ENCODE data around the gene GAREM1. TPM values are rescaled to one million over a fixed set of nuclear protein-coding genes. Genes with fewer than 3 reads are reported as not detected.
"Not testable (repeated sequence)": the region's sequence is repeated elsewhere in the genome, so short reads cannot be mapped to it uniquely, and the experiment has no call there.

GAREM1 gene
- polyA plus RNA-seq, 6 donors from 2014 or later = 0.66 to 1.8 (median 0.77) TPM; not detected in 3

DNA sequence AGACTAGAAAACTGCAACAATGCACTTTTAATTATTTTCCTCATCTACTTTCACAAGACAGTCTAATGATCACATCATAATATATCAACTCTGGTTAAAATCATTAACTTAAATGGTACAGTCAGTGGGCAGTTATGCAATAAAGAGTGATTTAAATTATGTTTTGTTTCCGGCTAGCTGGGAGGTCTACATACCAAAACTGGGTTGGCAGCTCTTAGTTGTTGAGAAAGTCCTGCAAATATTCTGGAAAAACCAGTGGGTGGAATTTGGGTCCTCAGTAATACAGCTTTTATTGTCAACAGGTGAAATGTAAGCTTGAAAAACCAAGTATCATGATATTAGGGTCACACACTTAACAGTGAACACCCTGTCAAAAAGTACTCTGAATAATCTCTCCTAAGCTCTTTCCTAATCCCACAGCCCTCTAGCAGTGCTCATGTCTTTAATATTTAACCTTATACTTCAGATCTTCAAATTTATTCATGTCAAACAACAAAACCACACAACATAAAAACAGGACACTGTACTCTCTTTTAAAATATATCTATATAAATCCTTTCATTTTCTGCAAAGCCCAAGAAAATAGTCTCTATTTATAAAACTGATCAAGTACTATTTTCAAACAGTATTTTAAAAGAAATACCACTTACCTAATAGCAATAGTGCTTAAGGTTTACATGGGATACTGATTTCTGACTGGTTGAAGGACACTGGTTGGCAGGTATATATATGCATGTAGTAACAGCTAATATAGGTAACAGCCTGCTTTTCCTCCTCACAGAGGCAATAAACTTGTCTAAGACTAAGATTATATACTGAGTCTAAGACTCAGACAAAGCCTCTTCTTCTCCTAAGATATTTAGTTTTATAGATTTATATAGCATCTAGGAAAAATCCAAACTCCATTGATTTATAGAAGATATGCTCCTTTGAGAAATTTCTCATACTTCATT, 103.8 kb downstream of the GAREM1 start:
- Mint-ChIP-seq H3K36me3 (no peaks in the 10 kb centered on the region), H3K4me3 (no peak overlapping the region), H3K27me3 (peaks cover 12 to 20% (median 17%) of the 10 kb centered on the region in 3 donors), H3K27ac (no peak overlapping the region), H3K9me3 (no peaks in the 10 kb centered on the region), H3K4me1 (no peaks in the 10 kb centered on the region)
- DNase-seq (no peak), ATAC-seq (ENCODE audit: low read depth in 2 of 2) (no peak)

DNA sequence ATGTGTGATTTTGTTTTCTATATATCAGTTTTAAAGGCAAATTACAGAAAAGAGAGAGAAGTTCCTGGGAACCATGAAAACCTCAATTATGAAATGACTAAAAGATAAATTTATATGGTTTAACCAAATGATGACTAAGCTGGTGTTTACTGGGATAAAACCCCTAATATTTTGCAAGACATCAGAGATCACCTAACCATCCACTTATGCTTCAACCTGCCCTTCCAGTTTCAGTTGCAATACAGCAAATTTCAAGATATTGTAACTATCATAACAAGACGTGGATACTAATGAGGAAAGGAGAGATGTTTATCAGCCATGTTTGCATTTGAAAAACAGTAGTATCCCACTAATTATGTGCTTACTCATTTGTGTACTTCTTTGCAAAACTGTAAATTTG, 108.2 kb downstream of the GAREM1 start:
- DNase-seq = no peak
- Mint-ChIP-seq H3K36me3 (no peaks in the 10 kb centered on the region), H3K9me3 (no peaks in the 10 kb centered on the region), H3K27ac (no peak overlapping the region), H3K4me3 (no peak overlapping the region), H3K4me1 (no peaks in the 10 kb centered on the region), H3K27me3 (peaks cover 0 to 9% (median 4%) of the 10 kb centered on the region in 3 donors)
- ATAC-seq (ENCODE audit: low read depth in 2 of 2) = no peak

DNA sequence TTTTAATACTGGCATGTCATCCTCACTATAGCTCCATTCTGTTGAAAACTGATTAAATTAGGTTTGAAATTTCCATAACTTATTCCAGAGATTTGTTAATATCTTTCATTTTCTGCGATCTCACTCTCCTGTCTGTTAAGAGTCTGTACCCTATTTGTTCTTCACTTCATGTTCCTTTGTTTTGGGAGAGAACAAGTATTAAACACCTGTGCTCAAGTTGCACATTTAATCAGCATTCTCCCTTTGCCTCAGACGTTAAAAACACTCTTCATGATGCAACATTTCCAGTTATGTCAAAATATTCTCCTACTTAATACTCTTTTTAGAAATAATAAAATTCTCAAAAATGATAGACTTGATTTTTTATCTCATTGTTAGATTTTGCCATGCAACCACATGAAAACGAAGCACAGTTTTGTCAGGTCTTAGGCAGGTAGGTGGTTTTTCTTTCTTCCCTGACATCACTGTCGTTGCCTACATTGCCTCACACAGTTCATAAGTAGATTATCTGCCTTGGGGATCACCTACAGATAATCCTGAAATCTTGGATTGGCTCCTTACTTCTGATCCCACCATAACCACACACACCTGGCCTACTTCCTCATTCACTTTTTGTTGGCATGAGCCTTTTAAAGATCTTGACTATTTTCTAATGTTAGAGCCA, 109.9 kb downstream of the GAREM1 start:
- H3K36me3 Mint-ChIP-seq = no peaks in the 10 kb centered on the region
- ATAC-seq (ENCODE audit: low read depth in 2 of 2) (no peak), DNase-seq (no peak)
- no peaks in the 10 kb centered on the region for H3K9me3 Mint-ChIP-seq
- H3K27ac Mint-ChIP-seq = no peak overlapping the region
- H3K27me3 Mint-ChIP-seq = peaks cover 0 to 4% (median 4%) of the 10 kb centered on the region in 3 donors
- H3K4me3 Mint-ChIP-seq = no peak overlapping the region
- H3K4me1 Mint-ChIP-seq = no peaks in the 10 kb centered on the region

DNA sequence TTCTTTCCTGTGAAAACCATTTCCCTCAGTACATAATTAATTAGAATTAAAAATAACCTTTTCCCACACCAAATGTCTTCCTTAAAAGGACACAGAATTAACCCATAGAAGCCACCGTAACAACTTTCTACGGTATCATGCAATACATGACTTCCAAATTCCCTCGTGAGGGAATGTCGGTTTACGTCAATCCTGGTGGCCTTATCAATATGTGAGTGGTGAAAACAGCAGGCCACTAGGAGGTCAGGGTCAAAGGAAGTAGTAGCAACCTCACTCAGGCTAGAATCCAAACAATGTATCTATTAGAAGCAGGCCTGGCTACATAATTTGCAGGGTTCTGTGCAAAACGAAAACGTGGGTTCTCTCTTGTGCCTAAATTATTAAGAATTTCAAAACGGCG, 112.2 kb downstream of the GAREM1 start:
- Mint-ChIP-seq H3K4me1 (no peaks in the 10 kb centered on the region), H3K27me3 (no peaks in the 10 kb centered on the region), H3K4me3 (no peak overlapping the region), H3K27ac (no peak overlapping the region), H3K36me3 (no peaks in the 10 kb centered on the region), H3K9me3 (no peaks in the 10 kb centered on the region)
- DNase-seq (no peak), ATAC-seq (ENCODE audit: low read depth in 2 of 2) (no peak)

DNA sequence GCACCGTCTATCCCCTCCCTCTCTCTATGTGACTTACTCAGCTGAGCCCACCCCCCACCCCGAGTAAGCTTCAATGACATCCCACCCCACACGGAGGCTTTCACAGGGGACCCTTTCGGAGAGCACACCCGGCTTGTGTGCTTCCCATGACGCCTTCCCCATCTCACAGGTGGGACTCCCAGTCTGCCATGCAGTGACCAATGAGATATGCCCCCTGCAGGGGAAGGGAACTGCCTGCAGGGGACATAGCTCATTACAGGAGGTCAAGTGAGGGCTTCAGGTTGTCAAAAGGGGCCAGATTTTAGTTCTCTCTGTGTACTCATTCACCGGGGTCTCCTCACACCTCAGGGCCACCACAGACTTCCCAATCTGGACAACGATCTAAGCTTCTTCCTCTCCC, 112.6 kb downstream of the GAREM1 start:
- DNase-seq (no peak), ATAC-seq (ENCODE audit: low read depth in 2 of 2) (no peak)
- no peaks in the 10 kb centered on the region for H3K4me1 Mint-ChIP-seq
- no peak overlapping the region for H3K4me3 Mint-ChIP-seq
- no peaks in the 10 kb centered on the region for H3K36me3 Mint-ChIP-seq
- no peaks in the 10 kb centered on the region for H3K9me3 Mint-ChIP-seq
- H3K27ac Mint-ChIP-seq = no peak overlapping the region
- H3K27me3 Mint-ChIP-seq = no peaks in the 10 kb centered on the region

DNA sequence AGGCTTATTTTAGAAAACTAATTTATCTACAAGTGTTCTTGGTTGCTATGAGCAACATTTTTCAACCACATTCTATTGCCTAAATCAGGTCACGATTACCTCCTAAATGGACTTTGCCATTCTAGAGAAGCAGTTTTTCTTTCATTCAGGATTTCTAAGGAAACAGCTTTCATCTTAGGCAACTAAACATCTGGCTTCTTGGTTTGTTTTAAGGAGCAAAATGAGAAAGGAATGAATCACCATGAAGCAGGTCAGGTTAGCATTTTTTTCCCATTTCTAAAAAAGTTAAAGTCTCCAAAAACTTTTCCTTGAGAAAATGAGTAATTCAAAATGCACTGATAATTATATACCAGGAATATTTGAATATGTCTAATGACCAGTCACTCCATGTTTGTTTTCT, 114.8 kb downstream of the GAREM1 start:
- DNase-seq = no peak
- no peaks in the 10 kb centered on the region for H3K4me1 Mint-ChIP-seq
- H3K27me3 Mint-ChIP-seq = peaks cover 0 to 7% (median 0%) of the 10 kb centered on the region in 3 donors

DNA sequence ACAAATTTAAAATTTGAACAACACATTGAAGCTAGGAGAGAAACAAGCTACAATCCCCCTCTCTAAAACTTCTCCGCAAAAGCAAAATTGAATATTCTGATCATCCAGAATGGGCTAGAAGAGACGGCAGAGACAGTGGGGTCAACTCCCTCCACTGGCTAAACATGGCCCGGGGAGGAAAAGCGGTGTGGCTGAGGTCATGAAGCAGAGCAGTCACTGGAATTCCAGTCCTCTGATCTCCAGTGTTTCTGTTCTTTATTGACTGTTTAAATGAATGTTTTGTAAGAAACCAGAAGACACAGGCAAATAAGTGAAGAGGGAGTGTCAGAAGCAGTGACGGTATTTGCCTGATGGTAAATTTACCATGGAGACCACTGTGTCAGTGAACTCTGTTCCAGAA, 116.2 kb downstream of the GAREM1 start:
- no peaks in the 10 kb centered on the region for H3K36me3 Mint-ChIP-seq
- H3K9me3 Mint-ChIP-seq = no peaks in the 10 kb centered on the region
- no peak for DNase-seq
- peaks cover 0 to 7% (median 3%) of the 10 kb centered on the region in 3 donors for H3K27me3 Mint-ChIP-seq
- no peak for ATAC-seq (ENCODE audit: low read depth in 2 of 2)
- no peak overlapping the region for H3K27ac Mint-ChIP-seq
- no peak overlapping the region for H3K4me3 Mint-ChIP-seq
- no peaks in the 10 kb centered on the region for H3K4me1 Mint-ChIP-seq

More for the DNA sequence above, 114.8 kb downstream of the GAREM1 start:
- no peak overlapping the region for H3K27ac Mint-ChIP-seq
- H3K36me3 Mint-ChIP-seq = no peaks in the 10 kb centered on the region
- no peak for ATAC-seq (ENCODE audit: low read depth in 2 of 2)
- H3K4me3 Mint-ChIP-seq = no peak overlapping the region
- no peaks in the 10 kb centered on the region for H3K9me3 Mint-ChIP-seq

DNA sequence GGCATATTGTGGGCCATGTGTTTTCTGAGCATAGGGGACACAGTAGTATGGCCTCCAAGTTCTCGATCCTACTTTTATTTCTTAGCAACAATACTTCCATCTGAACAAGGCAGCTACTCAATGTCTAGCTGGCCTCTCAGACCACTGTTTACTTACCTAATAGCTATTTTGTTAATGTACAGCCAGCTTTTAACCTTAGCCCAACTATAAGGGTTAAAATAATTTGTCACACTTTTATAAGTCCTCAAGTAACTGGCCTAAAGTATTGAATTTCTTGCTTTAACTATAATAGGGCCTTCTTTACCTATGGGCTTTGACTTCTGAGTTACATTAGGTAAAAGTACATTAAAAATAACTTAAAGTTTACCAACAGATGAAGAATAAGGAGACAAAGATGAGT, 117.4 kb downstream of the GAREM1 start:
- Mint-ChIP-seq H3K4me3 (no peak overlapping the region), H3K27ac (no peak overlapping the region), H3K27me3 (peaks cover 0 to 7% (median 3%) of the 10 kb centered on the region in 3 donors), H3K9me3 (no peaks in the 10 kb centered on the region), H3K4me1 (no peaks in the 10 kb centered on the region), H3K36me3 (no peaks in the 10 kb centered on the region)
- DNase-seq (no peak), ATAC-seq (ENCODE audit: low read depth in 2 of 2) (no peak)

DNA sequence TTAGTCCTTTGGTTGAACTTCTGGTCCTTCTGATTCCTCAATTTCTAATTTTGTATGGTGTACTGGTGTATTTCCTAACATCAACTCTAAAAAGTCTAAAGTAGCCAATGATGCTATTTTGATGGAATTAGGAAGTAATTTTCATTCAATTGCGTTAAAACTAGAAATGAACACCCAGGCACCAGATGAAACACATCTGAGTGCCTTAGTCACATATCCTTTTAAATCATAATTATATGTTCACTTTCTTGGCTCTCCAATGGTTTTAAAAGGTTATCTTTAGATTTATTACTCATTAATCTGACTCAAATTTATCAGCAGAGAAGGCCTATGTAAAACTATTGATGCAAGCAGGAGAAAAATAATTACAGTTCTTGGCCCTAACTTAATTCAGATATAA, 119.7 kb downstream of the GAREM1 start:
- Mint-ChIP-seq H3K36me3 (no peaks in the 10 kb centered on the region), H3K4me3 (no peak overlapping the region), H3K4me1 (no peaks in the 10 kb centered on the region), H3K27me3 (peaks cover 0 to 7% (median 3%) of the 10 kb centered on the region in 3 donors), H3K27ac (no peak overlapping the region), H3K9me3 (no peaks in the 10 kb centered on the region)
- DNase-seq (no peak), ATAC-seq (ENCODE audit: low read depth in 2 of 2) (no peak)

DNA sequence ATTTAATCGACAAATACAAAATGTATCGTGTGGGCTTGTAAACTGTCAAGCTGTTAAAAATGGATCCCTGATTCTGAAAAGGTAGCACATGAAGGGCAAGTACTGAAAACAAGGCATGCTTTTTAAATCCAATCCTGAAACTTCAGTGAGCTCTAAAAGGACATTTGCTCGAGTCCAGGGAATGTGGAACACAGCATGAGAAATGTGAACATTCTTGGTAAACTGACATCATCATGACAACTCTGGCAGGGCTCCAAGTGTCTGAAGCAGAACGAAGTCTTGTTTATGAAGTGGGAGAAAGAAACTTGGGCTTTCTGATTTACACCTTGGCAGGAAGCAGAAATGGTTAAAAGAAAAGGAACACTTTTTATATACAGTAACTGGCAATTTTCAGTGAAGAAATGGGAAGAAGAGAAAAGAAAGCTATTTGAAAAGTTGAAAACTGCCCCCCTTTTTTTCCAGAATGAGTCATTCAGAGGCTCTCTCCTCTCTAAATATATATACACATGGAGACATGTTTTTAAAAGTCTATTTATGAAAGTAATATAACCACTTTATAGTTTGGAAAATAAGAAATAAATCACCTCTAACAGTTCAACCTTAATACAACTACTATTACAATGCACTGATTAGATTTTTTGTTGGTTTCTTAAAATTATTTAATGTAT, 120.8 kb downstream of the GAREM1 start:
- no peak overlapping the region for H3K27ac Mint-ChIP-seq
- H3K36me3 Mint-ChIP-seq = no peaks in the 10 kb centered on the region
- ATAC-seq (ENCODE audit: low read depth in 2 of 2) (no peak), DNase-seq (no peak)
- no peak overlapping the region for H3K4me3 Mint-ChIP-seq
- H3K9me3 Mint-ChIP-seq = no peaks in the 10 kb centered on the region
- H3K27me3 Mint-ChIP-seq = peaks cover 0 to 7% (median 3%) of the 10 kb centered on the region in 3 donors
- no peaks in the 10 kb centered on the region for H3K4me1 Mint-ChIP-seq

DNA sequence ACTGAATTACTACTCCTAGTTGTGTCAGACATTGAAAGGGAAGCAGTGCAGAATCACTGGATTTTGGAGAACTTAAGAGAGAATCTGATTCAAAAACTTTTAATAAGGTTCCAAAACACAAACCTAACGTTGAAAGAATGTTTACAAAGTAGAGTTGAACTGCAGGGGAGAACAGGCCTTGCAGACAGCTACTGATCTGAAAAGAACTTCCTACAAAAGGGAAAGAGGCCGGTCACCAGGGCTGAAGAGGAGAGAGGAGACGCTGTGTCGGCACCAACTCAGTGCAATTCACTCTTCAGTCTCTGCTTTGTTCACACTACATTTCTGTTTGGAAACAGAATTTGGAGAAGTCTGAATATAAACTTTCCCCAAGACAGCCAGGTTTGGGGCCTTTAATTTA, 124.0 kb downstream of the GAREM1 start:
- DNase-seq = no peak
- peaks cover 0 to 3% (median 0%) of the 10 kb centered on the region in 7 donors for H3K9me3 Mint-ChIP-seq
- no peak for ATAC-seq (ENCODE audit: low read depth in 2 of 2)
- H3K27me3 Mint-ChIP-seq = peaks cover 3 to 8% (median 6%) of the 10 kb centered on the region in 3 donors
- H3K4me1 Mint-ChIP-seq = no peaks in the 10 kb centered on the region
- H3K36me3 Mint-ChIP-seq = no peaks in the 10 kb centered on the region
- H3K4me3 Mint-ChIP-seq = no peak overlapping the region
- no peak overlapping the region for H3K27ac Mint-ChIP-seq

DNA sequence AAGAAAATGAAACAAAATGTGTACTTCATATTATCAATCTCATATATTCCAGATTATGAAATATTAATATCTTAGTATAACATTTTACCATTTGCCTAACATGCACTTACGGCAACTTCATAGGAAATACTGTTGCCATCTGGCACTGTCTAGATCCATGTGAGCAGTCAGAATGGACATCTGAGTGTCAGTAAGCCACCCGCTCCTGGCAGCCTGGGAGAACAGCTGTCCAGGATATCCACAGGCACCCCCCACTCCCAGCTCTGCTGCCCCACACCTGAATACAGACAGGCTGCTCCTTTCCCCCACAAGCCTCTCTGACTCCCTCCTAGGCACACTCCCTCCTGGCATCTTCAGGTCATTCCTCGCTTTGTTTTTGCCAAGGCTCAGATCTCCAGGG, 127.0 kb downstream of the GAREM1 start:
- H3K27me3 Mint-ChIP-seq = peaks cover 0 to 8% (median 6%) of the 10 kb centered on the region in 3 donors
- DNase-seq (no peak), ATAC-seq (ENCODE audit: low read depth in 2 of 2) (no peak)
- H3K9me3 Mint-ChIP-seq = peaks cover 0 to 7% (median 0%) of the 10 kb centered on the region in 7 donors
- no peaks in the 10 kb centered on the region for H3K4me1 Mint-ChIP-seq
- H3K27ac Mint-ChIP-seq = no peak overlapping the region
- no peaks in the 10 kb centered on the region for H3K36me3 Mint-ChIP-seq
- H3K4me3 Mint-ChIP-seq = no peak overlapping the region

DNA sequence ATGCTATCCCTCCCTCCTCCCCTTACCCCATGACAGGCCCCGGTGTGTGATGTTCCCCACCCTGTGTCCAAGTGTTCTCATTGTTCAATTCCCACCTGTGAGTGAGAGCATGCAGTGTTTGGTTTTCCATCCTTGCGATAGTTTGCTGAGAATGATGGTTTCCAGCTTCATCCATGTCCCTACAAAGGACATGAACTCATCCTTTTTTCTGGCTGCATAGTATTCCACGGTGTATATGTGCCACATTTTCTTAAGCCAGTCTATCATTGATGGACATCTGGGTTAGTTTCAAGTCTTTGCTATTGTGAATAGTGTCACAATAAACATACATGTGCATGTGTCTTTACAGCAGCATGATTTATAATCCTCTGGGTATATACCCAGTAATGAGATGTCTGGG, 129.6 kb downstream of the GAREM1 start:
- H3K27ac Mint-ChIP-seq; H3K27me3 Mint-ChIP-seq; H3K4me3 Mint-ChIP-seq; H3K36me3 Mint-ChIP-seq; DNase-seq; H3K4me1 Mint-ChIP-seq; H3K9me3 Mint-ChIP-seq; ATAC-seq (ENCODE audit: low read depth in 2 of 2): not testable (repeated sequence)
